GM13977 (cell line): ENCODE data around the gene MYO5B.

Experiments used
- DNase-seq: peaks from one replicate; pipeline ENCODE4 v3.0.0; 2012; ENCODE audit warnings: low spot score
- in situ Hi-C: fragments of 300-500 bp; cut with MboI; formaldehyde crosslinking; loops from one replicate; pipeline ENCODE4 v1.12.0; 2022; ENCODE audit warnings: low sequenced_read_pairs, low pct_unique_long_range_greater_than_20kb, mixed read lengths, inconsistent platforms; ENCODE audit not compliant: unreplicated experiment
- TF ChIP-seq, protein P1 (sequence below): IDR thresholded peaks from 2 replicates; pipeline ENCODE4 v1.5.1; 2012; ENCODE audit warnings: mild to moderate bottlenecking, control low read depth; ENCODE audit not compliant: insufficient read depth; ENCODE audit errors: extremely low read depth, missing control alignments

The MYO5B gene

GRCh38 chr18:50209311-50209710 lies 14.4 kb upstream of the MYO5B start:
- in situ Hi-C loops = no loop called here
- TF ChIP-seq, protein P1, sequence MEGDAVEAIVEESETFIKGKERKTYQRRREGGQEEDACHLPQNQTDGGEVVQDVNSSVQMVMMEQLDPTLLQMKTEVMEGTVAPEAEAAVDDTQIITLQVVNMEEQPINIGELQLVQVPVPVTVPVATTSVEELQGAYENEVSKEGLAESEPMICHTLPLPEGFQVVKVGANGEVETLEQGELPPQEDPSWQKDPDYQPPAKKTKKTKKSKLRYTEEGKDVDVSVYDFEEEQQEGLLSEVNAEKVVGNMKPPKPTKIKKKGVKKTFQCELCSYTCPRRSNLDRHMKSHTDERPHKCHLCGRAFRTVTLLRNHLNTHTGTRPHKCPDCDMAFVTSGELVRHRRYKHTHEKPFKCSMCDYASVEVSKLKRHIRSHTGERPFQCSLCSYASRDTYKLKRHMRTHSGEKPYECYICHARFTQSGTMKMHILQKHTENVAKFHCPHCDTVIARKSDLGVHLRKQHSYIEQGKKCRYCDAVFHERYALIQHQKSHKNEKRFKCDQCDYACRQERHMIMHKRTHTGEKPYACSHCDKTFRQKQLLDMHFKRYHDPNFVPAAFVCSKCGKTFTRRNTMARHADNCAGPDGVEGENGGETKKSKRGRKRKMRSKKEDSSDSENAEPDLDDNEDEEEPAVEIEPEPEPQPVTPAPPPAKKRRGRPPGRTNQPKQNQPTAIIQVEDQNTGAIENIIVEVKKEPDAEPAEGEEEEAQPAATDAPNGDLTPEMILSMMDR = no peak
- no peak for DNase-seq

DNA sequence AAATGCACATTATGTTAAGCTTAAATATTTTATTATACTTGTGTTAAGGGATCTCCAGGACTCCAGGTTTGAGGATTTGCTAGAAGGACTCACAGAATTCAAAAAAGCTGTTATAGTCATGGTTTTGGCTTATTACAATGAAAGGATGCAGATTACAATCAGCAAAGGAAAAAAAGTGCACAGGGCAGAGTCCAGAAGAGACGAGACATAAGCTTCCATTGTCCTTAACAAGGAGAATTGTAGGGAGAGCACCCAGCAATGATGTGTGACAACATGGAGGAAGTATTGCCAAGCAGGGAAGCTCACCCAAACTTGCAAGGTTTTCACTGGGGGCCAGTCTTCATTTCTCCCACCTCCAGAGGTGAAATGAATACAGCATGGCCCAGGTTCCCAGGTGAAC lies 12.8 kb upstream of the MYO5B start:
- TF ChIP-seq, protein P1 = no peak
- in situ Hi-C loops = no loop called here
- DNase-seq = no peak

DNA sequence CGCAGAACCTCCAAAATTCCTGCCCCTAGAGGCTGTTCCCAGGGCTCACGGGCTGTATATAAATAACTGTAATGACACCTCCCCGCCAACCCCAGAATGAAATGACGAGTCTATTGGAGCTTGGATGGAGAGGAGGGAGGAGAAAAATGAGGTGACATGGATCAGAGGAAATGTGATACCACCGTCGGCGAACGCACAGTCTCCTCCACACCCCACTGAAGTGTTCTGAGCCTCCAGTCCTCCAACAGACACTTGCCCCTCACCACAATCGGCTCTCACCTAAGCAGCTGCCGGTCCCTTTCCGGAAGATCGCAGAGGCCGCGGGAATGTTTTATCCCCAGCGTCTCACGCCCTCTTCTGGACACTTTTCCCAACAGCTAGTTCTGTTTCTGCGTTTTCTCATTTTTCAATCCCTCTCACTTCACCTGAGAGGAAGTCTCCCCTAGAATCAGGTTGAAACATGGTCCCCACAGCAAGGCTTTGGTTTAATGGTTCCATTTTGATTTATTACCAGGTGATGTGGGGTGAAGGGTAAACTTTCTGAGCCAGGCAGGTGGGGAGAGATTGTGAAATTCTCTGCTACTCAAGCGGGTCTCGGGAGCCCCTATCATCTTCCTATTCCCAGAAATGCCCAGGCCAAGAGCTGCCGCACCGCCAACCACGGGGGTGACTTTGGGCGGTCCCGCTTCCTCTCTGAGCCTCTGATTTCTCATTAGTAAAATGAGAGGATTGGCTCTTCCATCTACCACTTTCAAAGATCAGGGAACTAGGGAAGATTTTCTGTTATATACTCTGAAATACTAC lies 9.1 kb upstream of the MYO5B start:
- in situ Hi-C loops = no loop called here
- DNase-seq = peak; percentile 40

GRCh38 chr18:50201476-50202018 lies 6.6 kb upstream of the MYO5B start:
- TF ChIP-seq, protein P1 = no peak
- DNase-seq = no peak
- in situ Hi-C loops = no loop called here

More for the DNA sequence above, 9.1 kb upstream of the MYO5B start:
- TF ChIP-seq, protein P1 = peak; percentile 52

DNA sequence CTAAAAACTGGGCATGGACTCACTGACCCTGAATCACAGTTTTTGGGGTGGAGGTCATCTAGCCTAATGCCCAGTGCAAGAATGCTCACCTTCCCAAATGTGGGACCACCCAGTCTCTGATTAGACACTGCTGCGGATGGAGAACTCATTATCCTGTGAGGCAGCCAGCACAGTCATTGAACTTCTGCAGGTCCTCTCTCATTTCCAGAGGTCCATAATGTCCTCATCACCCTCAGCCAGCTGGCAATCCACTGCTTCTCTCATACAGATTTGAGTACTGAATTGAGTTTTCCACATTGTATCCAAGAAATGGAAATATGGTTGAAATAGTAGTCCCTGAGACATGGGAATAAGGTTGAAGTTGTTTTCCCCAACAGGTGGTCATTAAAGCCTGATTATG lies 5.0 kb upstream of the MYO5B start:
- in situ Hi-C loops = no loop called here
- DNase-seq = no peak
- TF ChIP-seq, protein P1 = no peak

- no peak for DNase-seq
- in situ Hi-C loops = no loop called here
- TF ChIP-seq, protein P1 = no peak
These were observed 4.5 kb upstream of the MYO5B start for GRCh38 chr18:50199346-50199855.
